Panc1 (cell line): ENCODE results near the gene HK2. TPM values are rescaled to one million over a fixed set of nuclear protein-coding genes. Genes with fewer than 3 reads are reported as not detected.

ENCODE experiments used
- ATAC-seq: fragments of 200-7000 bp; cut with Tn5 transposase; 2 replicates; pipeline ENCODE4 v1.9.1; 2020; ENCODE audit warnings: mild to moderate bottlenecking, moderate library complexity
- BruUV-seq: library from RNA; stranded (reverse); fragments of 400-500 nt; replicated peaks from 2 replicates; lab custom pipeline; 2021; lab: Mats Ljungman, UMichigan
- CTCF ChIA-PET: fragments of 300-600 bp; sonication (Branson Sonifier 250); formaldehyde crosslinking; loops from one replicate; lab custom pipeline; 2022; ENCODE audit warnings: antibody characterized with exemption; lab: Charles Lee
- POLR2A ChIA-PET: fragments of 300-600 bp; sonication (Branson Sonifier 250); formaldehyde crosslinking; loops from one replicate; lab custom pipeline; 2022; ENCODE audit warnings: antibody characterized with exemption; lab: Charles Lee
- DNase-seq: peaks from one replicate; pipeline ENCODE4 v3.0.0-alpha.2; 2010; ENCODE audit warnings: low read depth, low spot score
- H3K27ac ChIP-seq: 2 replicates; pipeline ENCODE4 v1.5.1; 2011; ENCODE audit warnings: mild to moderate bottlenecking, low read length, inconsistent platforms
- H3K27me3 ChIP-seq: fragments of 200-500 bp; sonication (Bioruptor generic); 2 replicates; pipeline ENCODE4 v1.6.0; 2014; ENCODE audit warnings: low read length, inconsistent platforms; ENCODE audit not compliant: control insufficient read depth, insufficient read depth
- H3K36me3 ChIP-seq: fragments of 200-500 bp; sonication (Bioruptor generic); 2 replicates; pipeline ENCODE4 v1.5.1; 2014; ENCODE audit warnings: inconsistent platforms, mild to moderate bottlenecking, low read length, moderate library complexity; ENCODE audit not compliant: control insufficient read depth, insufficient read depth
- H3K4me1 ChIP-seq: 2 replicates; pipeline ENCODE4 v1.5.1; 2011; ENCODE audit warnings: inconsistent platforms, mild to moderate bottlenecking, low read length, moderate library complexity; ENCODE audit not compliant: control insufficient read depth, insufficient read depth
- H3K4me3 ChIP-seq, 2 experiments: 2 replicates each; pipeline ENCODE4 v1.5.1; 2011 to 2012; ENCODE audit warnings: low read depth in 2 of 2, low read length in 2 of 2, mild to moderate bottlenecking in 2 of 2, inconsistent platforms in 1 of 2, moderate library complexity in 1 of 2
- H3K9me3 ChIP-seq: fragments of 200-500 bp; sonication (Bioruptor generic); 2 replicates; pipeline ENCODE4 v1.5.1; 2014; ENCODE audit warnings: low read depth, mild to moderate bottlenecking, inconsistent platforms, low read length, moderate library complexity; ENCODE audit not compliant: control insufficient read depth, insufficient read depth
- CTCF ChIP-seq: fragments of 450-650 bp; IDR thresholded peaks from 2 replicates; pipeline ENCODE4 v1.5.1; 2017; ENCODE audit warnings: mild to moderate bottlenecking
- POLR2AphosphoS5 ChIP-seq: IDR thresholded peaks from 2 replicates; pipeline ENCODE4 v1.6.1; 2012; ENCODE audit warnings: mild to moderate bottlenecking, low read depth, low read length, moderate library complexity
- REST ChIP-seq, 2 experiments: IDR thresholded peaks; 2 replicates each; pipeline ENCODE4 v1.6.1; 2011 to 2012; ENCODE audit warnings: low read depth in 2 of 2, control low read depth in 1 of 2, low read length in 1 of 2, mild to moderate bottlenecking in 1 of 2, moderate library complexity in 1 of 2; ENCODE audit not compliant: insufficient read depth in 1 of 2
- SIN3A ChIP-seq: IDR thresholded peaks from 2 replicates; pipeline ENCODE4 v1.6.1; 2012; ENCODE audit warnings: low read depth, mild to moderate bottlenecking, low read length, moderate library complexity, borderline replicate concordance; ENCODE audit not compliant: insufficient read depth
- TCF7L2 ChIP-seq: IDR thresholded peaks from 2 replicates; pipeline ENCODE4 v1.6.1; 2011; ENCODE audit warnings: mild to moderate bottlenecking, low read depth, low read length, inconsistent platforms
- in situ Hi-C: cut with HindIII; loops from 2 replicates; pipeline ENCODE4 v1.10.0; 2016; ENCODE audit warnings: low sequenced_read_pairs, low pct_unique_long_range_greater_than_20kb
- intact Hi-C: fragments of 100-400 bp; cut with micrococcal nuclease; formaldehyde crosslinking; loops from one replicate; pipeline ENCODE4 v1.10.0; 2022; ENCODE audit not compliant: unreplicated experiment
- total RNA-seq: library from RNA; stranded (reverse); gene quantifications from one replicate; pipeline ENCODE4 v1.2.1, GENCODE V29; 2021; ENCODE audit not compliant: unreplicated experiment

The HK2 gene
- total RNA-seq, 1 experiment from 2014 or later, result 1.7 TPM

GRCh38 chr2:74881626-74882298 is 47.8 kb downstream of the HK2 start:
- CTCF ChIA-PET, result no interaction called here
- no peaks in the 10 kb centered on the region for H3K27me3 ChIP-seq
- ATAC-seq, result no peak
- in situ Hi-C loops, result no loop called here
- POLR2A ChIA-PET, result no interaction called here
- no peak overlapping the region for H3K4me3 ChIP-seq
- intact Hi-C loops, result no loop called here
- no peak for TF ChIP-seq SIN3A
- no peak for TF ChIP-seq TCF7L2
- TF ChIP-seq CTCF, result no peak
- TF ChIP-seq REST (IDR thresholded peaks at IDR 0.05; ENCODE audit: insufficient read depth in 1 of 2, low read depth in 2 of 2, low read length in 1 of 2), result no peak
- no peak for TF ChIP-seq POLR2AphosphoS5
- H3K27ac ChIP-seq, result no peak overlapping the region
- BruUV-seq, result no TSS peak
- H3K36me3 ChIP-seq, result no peaks in the 10 kb centered on the region
- no peaks in the 10 kb centered on the region for H3K4me1 ChIP-seq
- H3K9me3 ChIP-seq, result no peaks in the 10 kb centered on the region
- no peak for DNase-seq

- Histone ChIP-seq H3K27ac (no peak overlapping the region), H3K4me3 (no peak overlapping the region), H3K9me3 (no peaks in the 10 kb centered on the region), H3K27me3 (no peaks in the 10 kb centered on the region), H3K4me1 (peaks cover 1% of the 10 kb centered on the region; the same call in 1 of the 2 replicates), H3K36me3 (no peaks in the 10 kb centered on the region)
- TF ChIP-seq POLR2AphosphoS5, result no peak
- TF ChIP-seq REST (IDR thresholded peaks at IDR 0.05; ENCODE audit: insufficient read depth in 1 of 2, low read depth in 2 of 2, low read length in 1 of 2), result no peak
- TF ChIP-seq CTCF, result no peak
- TF ChIP-seq TCF7L2, result no peak
- no peak for TF ChIP-seq SIN3A
- no TSS peak for BruUV-seq
- in situ Hi-C loops, result no loop called here
- DNase-seq, result no peak
- ChIA-PET POLR2A (no interaction called here), CTCF (no interaction called here)
- ATAC-seq, result no peak
- intact Hi-C loops, result no loop called here
These were observed 48.4 kb downstream of the HK2 start for GRCh38 chr2:74882299-74882687.
